ENCODE measurements around the gene ANXA10.
"Not testable (repeated sequence)": the region's sequence is repeated elsewhere in the genome, so short reads cannot be mapped to it uniquely, and the experiment has no call there.

Gene ANXA10

GRCh38 chr4:168119890-168120289, 27.6 kb downstream of the ANXA10 start:
- DNase-seq: no peak

- DNase-seq: no peak
Measured at GRCh38 chr4:168120811-168121210, 28.5 kb downstream of the ANXA10 start.

- DNase-seq: no peak
Measured at GRCh38 chr4:168124008-168124641, 31.8 kb downstream of the ANXA10 start.

- no peak for DNase-seq
Measured at GRCh38 chr4:168126952-168127351, 34.6 kb downstream of the ANXA10 start.

- no peak for DNase-seq
Measured at GRCh38 chr4:168128601-168129000, 36.3 kb downstream of the ANXA10 start.

GRCh38 chr4:168129046-168129772, 36.9 kb downstream of the ANXA10 start:
- no peak for DNase-seq

- no peak for DNase-seq
Measured at GRCh38 chr4:168129802-168130201, 37.5 kb downstream of the ANXA10 start.

GRCh38 chr4:168131196-168131595, 38.9 kb downstream of the ANXA10 start:
- DNase-seq: no peak

GRCh38 chr4:168134651-168135050, 42.3 kb downstream of the ANXA10 start:
- DNase-seq: no peak

GRCh38 chr4:168135860-168136259, 43.5 kb downstream of the ANXA10 start:
- DNase-seq: not testable (repeated sequence)

- not testable (repeated sequence) for DNase-seq
Measured at GRCh38 chr4:168137695-168138094, 45.4 kb downstream of the ANXA10 start.

- no peak for DNase-seq
Measured at GRCh38 chr4:168138143-168138542, 45.8 kb downstream of the ANXA10 start.

GRCh38 chr4:168139336-168139735, 47.0 kb downstream of the ANXA10 start:
- DNase-seq: no peak

GRCh38 chr4:168141733-168142132, 49.4 kb downstream of the ANXA10 start:
- no peak for DNase-seq

- no peak for DNase-seq
Measured at GRCh38 chr4:168143601-168144000, 51.3 kb downstream of the ANXA10 start.

GRCh38 chr4:168150420-168151050, 58.2 kb downstream of the ANXA10 start:
- DNase-seq: no peak

- no peak for DNase-seq
Measured at GRCh38 chr4:168151327-168151726, 59.0 kb downstream of the ANXA10 start.

- no peak for DNase-seq
Measured at GRCh38 chr4:168152837-168153500, 60.6 kb downstream of the ANXA10 start.

GRCh38 chr4:168153596-168154440, 61.5 kb downstream of the ANXA10 start:
- DNase-seq: peak; percentile 80

GRCh38 chr4:168154546-168155277, 62.4 kb downstream of the ANXA10 start:
- DNase-seq: no peak

- DNase-seq: no peak
Measured at GRCh38 chr4:168162604-168163003, 70.3 kb downstream of the ANXA10 start.

GRCh38 chr4:168163106-168163505, 70.8 kb downstream of the ANXA10 start:
- no peak for DNase-seq

Data from femur (tissue), 1 donor.